HCT116 (cell line): ENCODE measurements around the gene WDR5. TPM values are rescaled to one million over a fixed set of nuclear protein-coding genes. Genes with fewer than 3 reads are reported as not detected.

Experiments used
- ATAC-seq: fragments of 200-7000 bp; cut with Tn5 transposase; 2 replicates; pipeline ENCODE4 v1.9.1; 2020; ENCODE audit warnings: mild to moderate bottlenecking, moderate library complexity
- BruUV-seq: library from RNA; stranded (reverse); fragments of 400-500 nt; replicated peaks from 2 replicates; lab custom pipeline; 2021; lab: Mats Ljungman, UMichigan
- CTCF ChIA-PET: fragments of 300-600 bp; sonication (Branson Sonifier 250); formaldehyde crosslinking; loops from one replicate; lab custom pipeline; 2021; ENCODE audit warnings: antibody characterized with exemption; lab: Charles Lee
- POLR2A ChIA-PET: fragments of 300-600, 350-600 bp; sonication (Branson Sonifier 250); formaldehyde crosslinking; loops from one replicate; lab custom pipeline; 2021; ENCODE audit warnings: antibody characterized with exemption; lab: Charles Lee
- RAD21 ChIA-PET, 2 experiments: fragments of 300-600 bp; sonication (Branson Sonifier 250); formaldehyde crosslinking; loops; one replicate each; lab custom pipeline; 2023; ENCODE audit warnings: low total read pairs in 2 of 2; ENCODE audit not compliant: uncharacterized antibody in 2 of 2, unreplicated experiment in 2 of 2, low non-redundant PET in 1 of 2; lab: Charles Lee
- DNase-seq: peaks from one replicate; pipeline ENCODE4 v3.0.0-alpha.2; 2010; ENCODE audit warnings: low read depth, low spot score
- H2AFZ ChIP-seq: fragments of 200-600 bp; shearing (Covaris generic), sonication (generic); 2 replicates; pipeline ENCODE4 v1.6.1; 2017; ENCODE audit warnings: low read depth, mixed run types, mixed read lengths, antibody characterized with exemption, low read length; ENCODE audit not compliant: poor library complexity, severe bottlenecking
- H3K27ac ChIP-seq: 2 replicates; pipeline ENCODE4 v1.5.1; 2012; ENCODE audit warnings: low read depth, low read length
- H3K27me3 ChIP-seq: fragments of 200-600 bp; sonication (generic); 2 replicates; pipeline ENCODE4 v1.6.1; 2016; ENCODE audit warnings: mixed run types, low read length, mixed read lengths; ENCODE audit not compliant: insufficient read depth
- H3K36me3 ChIP-seq, 2 experiments: fragments of 200-500 bp in 1 of 2; fragments of 200-600 bp in 1 of 2; sonication (Bioruptor generic) in 1 of 2; sonication (generic) in 1 of 2; 2 replicates each; pipeline versions ENCODE4 v1.5.1 to v1.6.1; 2014 to 2016; ENCODE audit warnings: low read length in 2 of 2, inconsistent platforms in 1 of 2, mixed read lengths in 1 of 2, mixed run types in 1 of 2; ENCODE audit not compliant: insufficient read depth in 2 of 2, control insufficient read depth in 1 of 2
- H3K4me1 ChIP-seq, 2 experiments: fragments of 200-600 bp in 1 of 2; sonication (generic) in 1 of 2; 2 replicates each; pipeline versions ENCODE4 v1.5.1 to v1.6.1; 2012 to 2017; ENCODE audit warnings: low read length in 2 of 2, inconsistent platforms in 1 of 2, mild to moderate bottlenecking in 1 of 2, mixed read lengths in 1 of 2, mixed run types in 1 of 2, moderate library complexity in 1 of 2; ENCODE audit not compliant: insufficient read depth in 2 of 2, control insufficient read depth in 1 of 2
- H3K4me2 ChIP-seq: fragments of 200-600 bp; sonication (generic); 2 replicates; pipeline ENCODE4 v1.6.1; 2017; ENCODE audit warnings: mixed run types, low read length, mixed read lengths
- H3K4me3 ChIP-seq, 2 experiments: fragments of 200-600 bp in 1 of 2; sonication (generic) in 1 of 2; replicated peaks in 1 of 2; 2 replicates each; pipeline ENCODE4 v1.5.1; 2011 to 2016; ENCODE audit warnings: low read length in 2 of 2, control low read depth in 1 of 2, low read depth in 1 of 2, mild to moderate bottlenecking in 1 of 2, mixed read lengths in 1 of 2, mixed run types in 1 of 2
- H3K79me2 ChIP-seq: fragments of 200-600 bp; sonication (generic); 2 replicates; pipeline ENCODE4 v1.6.1; 2017; ENCODE audit warnings: mild to moderate bottlenecking, mixed run types, low read length, moderate library complexity, mixed read lengths; ENCODE audit not compliant: insufficient read depth
- H3K9ac ChIP-seq: fragments of 200-600 bp; sonication (generic); 2 replicates; pipeline ENCODE4 v1.6.1; 2016; ENCODE audit warnings: low read length, mixed read lengths
- H3K9me2 ChIP-seq: fragments of 200-600 bp; sonication (generic), shearing (Covaris generic); 2 replicates; pipeline ENCODE4 v1.6.1; 2017; ENCODE audit warnings: mixed run types, mild to moderate bottlenecking, moderate library complexity; ENCODE audit not compliant: insufficient read depth
- H3K9me3 ChIP-seq, 2 experiments: fragments of 200-500 bp in 1 of 2; fragments of 200-600 bp in 1 of 2; sonication (Bioruptor generic) in 1 of 2; sonication (generic) in 1 of 2; 2 replicates each; pipeline ENCODE4 v1.6.1; 2014 to 2017; ENCODE audit warnings: low read length in 2 of 2, mixed read lengths in 2 of 2, inconsistent platforms in 1 of 2, low read depth in 1 of 2, mild to moderate bottlenecking in 1 of 2, mixed run types in 1 of 2, moderate library complexity in 1 of 2; ENCODE audit not compliant: control insufficient read depth in 1 of 2, insufficient read depth in 1 of 2
- H4K20me1 ChIP-seq: fragments of 200-600 bp; sonication (generic), shearing (Covaris generic); 2 replicates; pipeline ENCODE4 v1.6.1; 2017; ENCODE audit warnings: mixed run types, mild to moderate bottlenecking, moderate library complexity; ENCODE audit not compliant: insufficient read depth
- ATF3 ChIP-seq: IDR thresholded peaks from 2 replicates; pipeline ENCODE4 v1.6.1; 2012
- CEBPB ChIP-seq: IDR thresholded peaks from 2 replicates; pipeline ENCODE4 v1.6.1; 2012; ENCODE audit warnings: low read depth
- EGR1 ChIP-seq: IDR thresholded peaks from 2 replicates; pipeline ENCODE4 v1.6.1; 2012; ENCODE audit warnings: low read depth
- EZH2 ChIP-seq: fragments of 200-600 bp; sonication (generic); IDR thresholded peaks from 2 replicates; pipeline ENCODE4 v1.6.1; 2017; ENCODE audit warnings: antibody characterized with exemption, mixed run types
- FOSL1 ChIP-seq: IDR thresholded peaks from 2 replicates; pipeline ENCODE4 v1.6.1; 2012; ENCODE audit warnings: low read depth
- JUND ChIP-seq: IDR thresholded peaks from 2 replicates; pipeline ENCODE4 v1.6.1; 2012
- MAX ChIP-seq: IDR thresholded peaks from 2 replicates; pipeline ENCODE4 v1.6.1; 2012
- POLR2AphosphoS5 ChIP-seq: IDR thresholded peaks from 2 replicates; pipeline ENCODE4 v1.6.1; 2011; ENCODE audit warnings: mild to moderate bottlenecking, low read depth, low read length, moderate library complexity
- SP1 ChIP-seq: IDR thresholded peaks from 2 replicates; pipeline ENCODE4 v1.6.1; 2012; ENCODE audit warnings: low read depth
- SRF ChIP-seq: IDR thresholded peaks from 2 replicates; pipeline ENCODE4 v1.6.1; 2012; ENCODE audit warnings: low read depth
- YY1 ChIP-seq: IDR thresholded peaks from 2 replicates; pipeline ENCODE4 v1.6.1; 2011; ENCODE audit warnings: low read length, low read depth, moderate library complexity, mild to moderate bottlenecking; ENCODE audit not compliant: insufficient replicate concordance; ENCODE audit errors: extremely low read depth
- ZBTB33 ChIP-seq: IDR thresholded peaks from 2 replicates; pipeline ENCODE4 v1.6.1; 2011; ENCODE audit warnings: mild to moderate bottlenecking, low read length, moderate library complexity; ENCODE audit not compliant: insufficient replicate concordance; ENCODE audit errors: extremely low read depth
- intact Hi-C: fragments of 100-400 bp; cut with micrococcal nuclease; formaldehyde crosslinking; loops from 2 replicates; pipeline ENCODE4 v1.10.0; 2022
- total RNA-seq: library from RNA; stranded (reverse); gene quantifications from one replicate; pipeline ENCODE4 v1.2.1, GENCODE V29; 2021; ENCODE audit not compliant: unreplicated experiment

The WDR5 gene
- total RNA-seq, 1 experiment from 2014 or later = 55.8 TPM

- ChIA-PET RAD21 (interaction anchor here (1.1 to 1.8 kb wide), 2 partner anchors 271 to 272 kb away, joined by 8 to 10 read pairs; no protein-coding TSS in a partner anchor), CTCF (interaction anchor here (1.0 to 2.5 kb wide), 3 partner anchors 206 to 271 kb away, joined by 3 to 29 read pairs (median 6); no protein-coding TSS in a partner anchor), POLR2A (no interaction called here)
- DNase-seq (no peak), ATAC-seq (no peak)
- BruUV-seq = no TSS peak
- no peaks in the 10 kb centered on the region for H3K27me3 ChIP-seq
- no peak overlapping the region for H3K4me3 ChIP-seq
- H4K20me1 ChIP-seq = no peaks in the 10 kb centered on the region
- no peak overlapping the region for H3K4me2 ChIP-seq
- no peaks in the 10 kb centered on the region for H3K36me3 ChIP-seq
- H3K79me2 ChIP-seq = no peaks in the 10 kb centered on the region
- no peaks in the 10 kb centered on the region for H3K9me3 ChIP-seq
- H3K27ac ChIP-seq = no peak overlapping the region
- TF ChIP-seq SP1 (no peak), FOSL1 (no peak), JUND (no peak), CEBPB (no peak), ZBTB33 (no peak), POLR2AphosphoS5 (no peak), EGR1 (no peak), MAX (no peak), EZH2 (no peak), SRF (no peak), ATF3 (no peak), YY1 (no peak)
- H3K9ac ChIP-seq = no peak overlapping the region
- intact Hi-C loops = loop anchor here (5.0 kb wide), 1 partner anchor 151 kb away; no protein-coding TSS in a partner anchor
- H2AFZ ChIP-seq = no peak overlapping the region
- no peaks in the 10 kb centered on the region for H3K9me2 ChIP-seq
- H3K4me1 ChIP-seq = peaks cover 8 to 11% of the 10 kb centered on the region in 2 experiments
Measured at GRCh38 chr9:134171316-134172197, 35.7 kb downstream of the WDR5 start.
